Neural crest cell (in vitro differentiated cells): ENCODE measurements around the gene SIPA1L3. TPM values are rescaled to one million over a fixed set of nuclear protein-coding genes. Genes with fewer than 3 reads are reported as not detected.
A peak's percentile ranks its signal among the peaks of the same experiment; 100 is the strongest.

Experiments
- DNase-seq: peaks from one replicate; pipeline ENCODE4 v3.0.0; 2021; ENCODE audit warnings: low read depth, mixed read lengths, low spot score
- H3K27ac Mint-ChIP-seq: one replicate; pipeline ENCODE4 v1.8.0; 2021; ENCODE audit warnings: mild to moderate bottlenecking, mixed read lengths; ENCODE audit not compliant: unreplicated experiment
- H3K27me3 Mint-ChIP-seq: 2 replicates; pipeline ENCODE4 v1.8.0; 2021; ENCODE audit warnings: low read depth, mild to moderate bottlenecking, mixed read lengths
- H3K36me3 Mint-ChIP-seq: 2 replicates; pipeline ENCODE4 v1.8.0; 2021; ENCODE audit warnings: low read depth, mild to moderate bottlenecking, mixed read lengths
- H3K4me1 Mint-ChIP-seq: 2 replicates; pipeline ENCODE4 v1.8.0; 2021; ENCODE audit warnings: mixed read lengths
- H3K4me3 Mint-ChIP-seq: one replicate; pipeline ENCODE4 v1.8.0; 2021; ENCODE audit warnings: mild to moderate bottlenecking, mixed read lengths
- H3K9me3 Mint-ChIP-seq: 2 replicates; pipeline ENCODE4 v1.8.0; 2021; ENCODE audit warnings: mixed read lengths
- total RNA-seq: library from RNA; stranded (reverse); gene quantifications from 2 replicates; pipeline ENCODE4 v1.2.1, GENCODE V29; 2021
- TF ChIP-seq, protein P1 (sequence below): fragments of 200-600 bp; sonication (generic); conservative IDR thresholded peaks from 2 replicates; pipeline ENCODE4 v1.5.0; 2021; ENCODE audit warnings: antibody characterized with exemption, mild to moderate bottlenecking

SIPA1L3 gene
- total RNA-seq, 1 donor from 2014 or later: 41.2 TPM

GRCh38 chr19:38194061-38194701 lies 287.2 kb downstream of the SIPA1L3 start:
- no peak overlapping the region for H3K4me3 Mint-ChIP-seq

GRCh38 chr19:38195237-38195636 lies 288.2 kb downstream of the SIPA1L3 start:
- H3K4me1 Mint-ChIP-seq: no peaks in the 10 kb centered on the region
- no peak overlapping the region for H3K4me3 Mint-ChIP-seq
- peak overlapping the region; percentile 81 for H3K27ac Mint-ChIP-seq
- H3K36me3 Mint-ChIP-seq: peaks cover 7% of the 10 kb centered on the region
- DNase-seq: no peak
- H3K27me3 Mint-ChIP-seq: no peaks in the 10 kb centered on the region
- H3K9me3 Mint-ChIP-seq: no peaks in the 10 kb centered on the region
- TF ChIP-seq, protein P1, sequence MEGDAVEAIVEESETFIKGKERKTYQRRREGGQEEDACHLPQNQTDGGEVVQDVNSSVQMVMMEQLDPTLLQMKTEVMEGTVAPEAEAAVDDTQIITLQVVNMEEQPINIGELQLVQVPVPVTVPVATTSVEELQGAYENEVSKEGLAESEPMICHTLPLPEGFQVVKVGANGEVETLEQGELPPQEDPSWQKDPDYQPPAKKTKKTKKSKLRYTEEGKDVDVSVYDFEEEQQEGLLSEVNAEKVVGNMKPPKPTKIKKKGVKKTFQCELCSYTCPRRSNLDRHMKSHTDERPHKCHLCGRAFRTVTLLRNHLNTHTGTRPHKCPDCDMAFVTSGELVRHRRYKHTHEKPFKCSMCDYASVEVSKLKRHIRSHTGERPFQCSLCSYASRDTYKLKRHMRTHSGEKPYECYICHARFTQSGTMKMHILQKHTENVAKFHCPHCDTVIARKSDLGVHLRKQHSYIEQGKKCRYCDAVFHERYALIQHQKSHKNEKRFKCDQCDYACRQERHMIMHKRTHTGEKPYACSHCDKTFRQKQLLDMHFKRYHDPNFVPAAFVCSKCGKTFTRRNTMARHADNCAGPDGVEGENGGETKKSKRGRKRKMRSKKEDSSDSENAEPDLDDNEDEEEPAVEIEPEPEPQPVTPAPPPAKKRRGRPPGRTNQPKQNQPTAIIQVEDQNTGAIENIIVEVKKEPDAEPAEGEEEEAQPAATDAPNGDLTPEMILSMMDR: no peak

More at GRCh38 chr19:38194061-38194701, 287.2 kb downstream of the SIPA1L3 start:
- no peaks in the 10 kb centered on the region for H3K4me1 Mint-ChIP-seq
- TF ChIP-seq, protein P1: no peak
- no peaks in the 10 kb centered on the region for H3K9me3 Mint-ChIP-seq
- no peaks in the 10 kb centered on the region for H3K27me3 Mint-ChIP-seq
- H3K36me3 Mint-ChIP-seq: peaks cover 7% of the 10 kb centered on the region
- no peak for DNase-seq
- H3K27ac Mint-ChIP-seq: no peak overlapping the region

GRCh38 chr19:38196245-38196837 lies 289.3 kb downstream of the SIPA1L3 start:
- Mint-ChIP-seq H3K4me1 (no peaks in the 10 kb centered on the region), H3K36me3 (peaks cover 7% of the 10 kb centered on the region), H3K27me3 (no peaks in the 10 kb centered on the region), H3K4me3 (no peak overlapping the region), H3K9me3 (no peaks in the 10 kb centered on the region), H3K27ac (no peak overlapping the region)
- no peak for DNase-seq
- TF ChIP-seq, protein P1: no peak

GRCh38 chr19:38196948-38197656 lies 290.1 kb downstream of the SIPA1L3 start:
- H3K27ac Mint-ChIP-seq: no peak overlapping the region
- no peak for DNase-seq
- no peaks in the 10 kb centered on the region for H3K9me3 Mint-ChIP-seq
- H3K27me3 Mint-ChIP-seq: no peaks in the 10 kb centered on the region
- peaks cover 7% of the 10 kb centered on the region for H3K36me3 Mint-ChIP-seq
- TF ChIP-seq, protein P1: no peak
- no peak overlapping the region for H3K4me3 Mint-ChIP-seq
- H3K4me1 Mint-ChIP-seq: no peaks in the 10 kb centered on the region

DNA sequence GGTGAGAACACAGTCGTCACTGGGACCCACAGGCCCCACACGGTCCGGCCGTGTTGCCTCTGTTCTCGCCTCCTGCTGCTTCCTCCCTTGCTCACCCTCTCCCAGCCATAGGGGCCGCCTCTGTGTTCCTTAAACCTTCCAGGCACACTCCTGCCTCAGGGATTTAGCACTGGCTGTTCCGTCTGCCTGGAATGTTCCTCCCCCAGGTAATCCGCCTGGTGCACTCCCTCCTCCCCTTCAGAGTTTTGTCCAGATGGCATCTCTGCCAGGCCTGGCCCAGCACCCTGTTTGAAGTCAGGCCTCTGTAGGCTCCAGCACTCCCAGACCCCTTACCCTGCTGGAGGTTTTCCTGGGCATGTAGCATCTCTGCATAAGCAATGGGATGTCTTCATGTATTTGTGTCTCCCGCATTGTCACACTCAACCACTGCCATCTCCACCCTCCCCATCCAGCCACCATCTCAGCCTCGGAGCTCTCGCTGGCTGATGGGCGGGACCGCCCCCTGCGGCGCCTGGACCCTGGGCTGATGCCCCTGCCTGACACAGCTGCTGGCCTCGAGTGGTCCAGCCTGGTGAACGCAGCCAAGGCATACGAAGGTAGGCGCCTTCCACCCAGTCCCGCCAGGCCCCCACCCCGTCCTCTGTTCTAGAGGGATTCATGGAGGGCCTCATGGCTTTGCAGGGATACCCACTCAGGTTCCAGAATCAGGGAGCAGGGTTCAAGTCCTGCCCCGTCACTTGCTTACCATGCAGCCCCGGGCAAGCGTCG lies 291.1 kb downstream of the SIPA1L3 start:
- Mint-ChIP-seq H3K4me1 (no peaks in the 10 kb centered on the region), H3K27me3 (no peaks in the 10 kb centered on the region), H3K4me3 (no peak overlapping the region), H3K9me3 (no peaks in the 10 kb centered on the region), H3K27ac (no peak overlapping the region), H3K36me3 (peaks cover 10% of the 10 kb centered on the region)
- TF ChIP-seq, protein P1: no peak
- no peak for DNase-seq
